ENCODE measurements around the gene AANAT. TPM values are rescaled to one million over a fixed set of nuclear protein-coding genes. Genes with fewer than 3 reads are reported as not detected.

AANAT gene
- total RNA-seq, 1 experiment from 2014 or later = not detected

DNA sequence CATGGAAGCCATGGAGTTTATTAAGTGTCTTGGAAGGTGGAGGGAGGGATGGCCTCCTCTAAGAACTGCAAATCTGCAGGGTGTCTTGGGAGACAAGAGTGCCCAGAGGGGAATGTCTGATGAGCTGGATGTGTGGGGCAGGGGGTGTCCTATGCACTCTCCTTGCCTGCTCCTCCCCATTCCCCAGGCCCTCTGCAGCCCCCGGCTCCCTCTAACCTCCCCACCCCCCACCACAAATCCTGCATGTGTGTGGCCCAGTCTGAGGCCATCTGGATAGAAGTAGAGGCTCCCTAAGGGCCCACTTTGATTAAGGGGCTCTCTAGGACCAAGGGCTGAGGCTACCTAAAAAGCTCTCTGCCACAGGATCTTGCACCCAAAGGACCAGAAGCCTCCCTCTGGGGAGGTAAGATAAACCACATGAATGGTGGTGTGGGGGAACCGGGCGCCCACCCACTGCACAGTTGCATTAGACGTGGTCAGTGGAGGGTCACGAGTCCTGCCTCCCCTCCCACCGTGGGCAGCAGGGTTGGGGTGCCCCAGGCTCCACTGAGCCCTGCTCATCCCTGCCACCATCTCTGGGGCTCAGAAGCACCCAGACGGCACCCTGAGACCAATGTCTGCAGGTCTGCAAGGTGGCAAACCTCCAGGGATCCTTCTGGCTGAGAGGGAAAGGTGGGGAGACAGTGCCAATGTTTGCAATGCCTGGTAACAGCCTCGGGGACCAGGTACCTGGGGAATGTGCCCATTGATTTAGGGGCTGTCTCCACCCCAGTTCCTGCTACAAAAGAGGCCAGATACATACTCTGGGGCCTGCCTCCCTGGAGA, 618 bp downstream of the AANAT start:
- DNase-seq (ENCODE audit: extremely low read depth, low read depth) = no peak

- DNase-seq (ENCODE audit: extremely low read depth, low read depth) = no peak
These were observed 1.2 kb downstream of the AANAT start for GRCh38 chr17:76468634-76469010.

DNA sequence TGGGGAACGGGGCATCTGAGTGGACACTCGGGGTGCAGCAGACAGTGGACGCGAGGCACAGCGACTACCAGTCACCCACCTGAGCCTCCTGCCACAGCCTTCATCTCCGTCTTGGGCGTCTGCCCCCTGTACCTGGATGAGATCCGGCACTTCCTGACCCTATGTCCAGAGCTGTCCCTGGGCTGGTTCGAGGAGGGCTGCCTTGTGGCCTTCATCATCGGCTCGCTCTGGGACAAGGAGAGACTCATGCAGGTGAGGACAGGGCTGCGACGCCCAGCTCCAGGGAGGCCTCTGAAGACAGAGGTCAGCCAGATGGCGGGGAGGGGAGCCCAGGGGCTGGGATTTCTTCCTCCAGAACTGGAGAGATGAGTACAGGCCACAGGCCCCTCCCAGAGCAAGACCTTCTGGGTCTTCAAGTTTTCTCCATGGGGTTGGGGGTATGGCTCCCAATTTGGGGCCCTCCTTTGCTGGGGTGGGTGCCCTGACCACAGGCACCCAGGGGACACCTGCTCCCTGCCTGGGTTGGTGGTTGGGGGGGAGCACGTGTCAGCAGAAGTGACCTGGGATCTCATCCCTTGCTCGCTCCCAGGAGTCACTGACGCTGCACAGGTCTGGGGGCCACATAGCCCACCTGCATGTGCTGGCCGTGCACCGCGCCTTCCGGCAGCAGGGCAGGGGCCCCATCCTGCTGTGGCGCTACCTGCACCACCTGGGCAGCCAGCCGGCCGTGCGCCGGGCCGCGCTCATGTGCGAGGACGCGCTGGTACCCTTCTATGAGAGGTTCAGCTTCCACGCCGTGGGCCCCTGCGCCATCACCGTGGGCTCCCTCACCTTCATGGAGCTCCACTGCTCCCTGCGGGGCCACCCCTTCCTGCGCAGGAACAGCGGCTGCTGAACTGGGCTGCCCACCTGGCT, 1.9 kb downstream of the AANAT start:
- DNase-seq (ENCODE audit: extremely low read depth, low read depth) = no peak

DNA sequence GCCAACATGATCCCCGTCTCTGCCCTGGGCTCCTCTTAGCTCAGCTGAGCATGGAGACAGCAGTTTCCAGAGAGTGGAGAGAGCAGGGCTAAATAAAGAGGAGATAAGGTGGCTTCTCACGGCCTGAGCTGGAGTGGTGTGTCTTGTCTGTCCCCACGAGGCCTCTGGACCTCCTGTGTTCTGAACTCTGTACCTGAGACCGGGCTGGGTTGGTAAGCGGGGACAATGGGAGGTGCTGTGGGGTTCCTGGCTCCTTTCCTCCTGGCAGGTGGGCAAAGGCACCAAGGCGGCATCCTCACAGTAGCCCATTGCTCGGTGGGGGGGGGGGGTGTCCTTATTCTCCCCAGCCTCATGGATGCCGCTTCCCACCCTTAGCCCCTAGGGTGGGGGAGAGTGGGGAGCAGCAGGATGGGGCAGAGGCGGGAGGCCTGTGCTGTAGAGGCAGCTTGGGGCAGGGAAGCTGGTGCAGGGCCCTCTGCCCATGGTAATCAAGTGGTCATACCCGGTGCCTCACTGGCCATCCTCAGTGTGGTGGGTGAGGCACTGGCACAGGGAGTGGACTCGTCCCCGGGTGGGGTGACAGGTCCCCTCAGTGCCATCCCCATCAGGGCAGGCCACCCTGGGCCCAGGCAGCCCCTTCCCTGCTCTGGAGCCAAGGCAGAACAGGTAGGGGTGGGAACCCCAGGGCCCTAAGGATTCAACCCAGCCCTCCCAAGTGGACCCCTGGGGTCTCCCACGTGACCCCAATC, 2.8 kb downstream of the AANAT start:
- DNase-seq (ENCODE audit: extremely low read depth, low read depth) = no peak

DNA sequence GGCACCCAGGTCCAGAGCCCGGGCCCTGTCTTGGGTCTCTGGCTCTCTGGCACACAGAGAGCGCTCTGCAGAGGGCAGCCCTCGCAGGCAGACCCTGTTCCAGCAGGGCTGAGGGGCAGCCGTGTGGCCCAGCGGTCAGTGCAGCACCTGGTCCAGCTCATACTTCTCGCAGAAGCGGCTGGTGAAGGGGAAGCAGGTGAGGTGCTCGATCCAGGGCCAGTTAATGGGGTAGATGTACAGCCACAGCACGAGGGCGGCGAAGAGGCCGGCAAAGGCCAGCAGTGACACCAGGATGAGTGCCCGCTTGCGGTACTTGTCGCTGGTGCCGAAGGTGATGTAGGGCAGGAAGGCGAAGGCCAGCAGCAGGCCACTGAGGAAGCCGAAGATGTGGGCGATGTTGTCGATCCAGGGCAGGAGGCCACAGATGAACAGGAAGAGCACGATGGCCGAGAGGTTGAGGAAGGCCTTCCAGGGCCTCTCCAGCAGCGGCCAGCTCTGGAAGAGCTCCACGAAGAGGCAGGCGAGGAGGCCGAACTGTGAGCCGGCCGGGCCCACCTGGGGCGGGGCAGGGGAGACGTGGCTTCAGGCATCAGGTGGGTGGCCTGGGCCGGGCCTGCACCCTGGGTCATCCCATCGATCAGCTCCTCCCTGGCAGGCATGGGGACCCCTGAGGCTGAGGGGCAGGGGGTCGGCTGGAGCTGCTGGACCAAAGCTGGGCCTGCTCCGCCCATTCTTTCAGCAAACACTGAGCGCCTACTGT, 4.3 kb downstream of the AANAT start:
- no peak for DNase-seq (ENCODE audit: extremely low read depth, low read depth)

- DNase-seq (ENCODE audit: extremely low read depth, low read depth) = no peak
These were observed 4.8 kb downstream of the AANAT start for GRCh38 chr17:76472258-76472645.

GRCh38 chr17:76472726-76473125, 5.3 kb downstream of the AANAT start:
- no peak for DNase-seq (ENCODE audit: extremely low read depth, low read depth)

GRCh38 chr17:76473541-76473985, 6.2 kb downstream of the AANAT start:
- no peak for DNase-seq (ENCODE audit: extremely low read depth, low read depth)

DNA sequence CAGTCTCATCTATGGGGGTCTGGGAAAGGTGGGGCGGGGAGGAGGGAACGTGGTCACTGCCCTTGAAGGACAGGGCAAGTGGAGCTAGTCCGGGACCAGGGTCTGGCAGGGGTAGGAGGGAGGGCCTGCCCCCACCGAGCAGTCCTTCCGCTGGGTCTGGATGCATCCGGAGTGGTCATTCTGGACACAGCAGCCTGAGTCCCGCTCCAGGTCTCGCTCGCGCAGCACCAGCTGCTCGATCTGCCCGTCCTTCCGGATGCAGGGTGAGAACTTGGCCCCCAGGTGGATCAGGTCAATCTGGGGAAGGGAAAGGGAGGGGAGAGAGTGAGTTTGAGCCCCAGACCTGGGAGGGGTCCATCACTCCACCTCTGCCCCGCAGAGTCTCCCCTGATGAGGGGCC, 6.8 kb downstream of the AANAT start:
- no peak for DNase-seq (ENCODE audit: extremely low read depth, low read depth)

DNA sequence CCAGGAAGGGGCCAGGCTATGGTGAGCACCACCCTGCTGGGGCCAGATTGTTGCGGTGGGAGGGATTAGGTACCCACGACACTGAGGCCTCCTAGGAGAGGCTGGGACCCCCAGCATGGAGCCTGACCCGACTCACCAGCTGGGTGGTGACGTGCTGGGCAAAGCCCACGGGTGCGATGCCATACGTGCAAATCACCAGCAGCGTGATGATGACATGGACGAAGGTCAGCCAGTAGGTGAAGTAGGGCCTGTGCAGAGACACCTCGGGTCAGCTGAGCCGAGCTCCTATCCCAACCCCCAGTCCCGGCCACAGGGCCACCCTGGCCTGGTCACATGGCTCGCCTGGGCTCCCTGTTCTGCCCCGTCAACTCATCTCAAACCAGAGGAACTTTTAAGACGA, 7.5 kb downstream of the AANAT start:
- DNase-seq (ENCODE audit: extremely low read depth, low read depth) = no peak

DNA sequence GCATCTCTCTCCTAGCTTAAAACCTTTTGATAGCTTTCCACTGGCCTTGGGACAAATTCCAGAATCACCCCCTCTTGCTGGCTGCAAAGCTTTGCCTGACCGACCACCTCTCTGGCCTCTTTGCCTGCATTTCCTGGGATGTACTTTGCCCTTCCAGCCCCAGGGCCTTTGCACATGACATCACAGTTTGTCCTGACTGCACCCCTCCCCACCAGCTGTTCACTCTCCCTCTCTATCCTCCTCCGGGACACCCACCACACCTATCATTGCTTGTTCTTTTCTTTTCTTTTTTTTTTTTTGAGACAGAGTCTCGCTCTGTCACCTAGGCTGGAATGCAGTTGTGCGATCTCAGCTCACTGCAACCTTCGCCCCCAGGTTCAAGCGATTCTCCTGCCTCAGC, 7.9 kb downstream of the AANAT start:
- DNase-seq (ENCODE audit: extremely low read depth, low read depth) = no peak

DNA sequence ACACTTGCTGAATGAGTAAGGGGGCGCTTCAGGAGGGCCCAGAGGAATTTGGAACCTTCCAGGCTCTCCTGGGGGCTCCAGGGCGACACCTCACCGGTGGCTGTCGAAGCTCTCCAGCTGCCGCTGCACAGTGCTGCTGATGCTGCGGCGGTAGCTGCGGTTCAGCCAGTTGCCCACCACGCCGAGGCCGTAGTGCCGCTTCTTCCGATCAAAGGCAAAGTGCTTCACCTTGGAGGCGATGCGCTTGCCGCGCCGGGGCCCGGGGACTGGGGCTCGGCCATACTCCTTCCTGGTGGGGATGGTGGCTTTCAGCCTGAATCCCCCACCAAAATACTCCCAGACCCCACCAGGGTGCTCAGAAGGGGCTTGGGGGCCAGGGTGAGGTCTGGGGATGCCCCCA, 9.3 kb downstream of the AANAT start:
- DNase-seq (ENCODE audit: extremely low read depth, low read depth) = no peak

- no peak for DNase-seq (ENCODE audit: extremely low read depth, low read depth)
These were observed 10.2 kb downstream of the AANAT start for GRCh38 chr17:76477576-76477975.

GRCh38 chr17:76478097-76478496, 10.7 kb downstream of the AANAT start:
- DNase-seq (ENCODE audit: extremely low read depth, low read depth) = no peak

DNA sequence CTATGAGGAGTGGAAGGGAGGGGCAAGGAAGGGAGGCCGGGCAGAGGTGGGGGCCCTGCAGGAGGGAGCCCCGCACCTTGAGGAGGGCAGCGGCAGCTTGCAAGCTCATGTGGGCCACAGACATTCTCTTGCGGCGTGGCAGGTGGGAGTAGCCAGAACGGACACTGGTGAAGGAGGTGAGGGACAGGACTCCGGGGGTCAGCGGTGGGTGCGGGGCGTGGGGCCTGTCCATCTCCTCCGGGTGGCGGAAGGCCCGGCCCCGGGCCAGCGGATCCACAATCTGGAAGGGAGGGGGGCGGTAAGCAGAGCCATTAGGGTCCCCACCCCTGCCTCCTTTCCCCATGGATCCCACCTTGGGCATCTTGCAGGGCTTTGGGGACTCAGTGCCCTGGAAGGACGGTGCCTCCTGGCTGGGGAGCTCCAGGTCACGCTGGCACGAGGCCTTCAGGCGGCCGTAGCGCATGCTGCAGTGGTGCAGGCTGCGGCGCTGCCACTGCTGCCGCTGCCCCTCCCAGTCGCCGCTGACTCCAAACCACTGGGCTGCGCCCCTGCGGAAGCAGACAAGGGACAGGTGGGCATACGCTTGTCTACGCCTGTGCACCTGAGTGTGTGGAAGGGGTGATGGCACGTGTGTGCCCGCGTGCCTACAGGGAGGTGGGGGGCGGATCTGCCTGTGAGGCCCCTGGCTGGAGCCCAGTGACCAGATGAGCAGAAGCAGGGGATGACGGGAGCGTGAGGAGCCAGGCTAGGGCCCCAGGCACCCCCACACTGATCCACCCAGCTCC, 11.5 kb downstream of the AANAT start:
- no peak for DNase-seq (ENCODE audit: extremely low read depth, low read depth)

DNA sequence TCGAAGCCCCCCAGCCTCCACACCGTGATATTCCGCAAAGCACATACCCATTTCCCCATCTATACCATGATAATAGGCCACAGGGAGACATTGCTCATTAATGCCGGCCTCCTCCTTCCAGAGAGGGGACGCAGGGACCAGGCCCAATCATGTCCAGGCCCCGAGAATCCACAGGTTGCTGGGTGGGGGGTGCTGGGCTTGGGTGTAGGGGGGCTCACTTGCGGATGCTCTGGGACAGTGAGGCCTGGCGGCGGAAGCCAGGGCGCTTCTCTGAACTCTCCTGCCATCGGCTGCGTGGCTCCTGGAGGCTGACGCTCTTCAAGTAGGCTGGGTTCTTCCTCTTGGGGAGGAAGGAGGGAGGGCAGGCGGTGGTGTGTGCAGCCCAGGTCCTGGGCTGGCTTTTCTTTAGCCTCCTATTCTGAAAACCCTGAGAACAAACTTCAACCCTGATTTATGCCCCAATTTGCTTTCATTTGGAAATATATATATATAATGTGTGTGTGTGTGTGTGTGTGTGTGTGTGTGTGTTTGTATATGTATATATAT, 12.2 kb downstream of the AANAT start:
- DNase-seq (ENCODE audit: extremely low read depth, low read depth) = no peak

GRCh38 chr17:76480632-76481031, 13.2 kb downstream of the AANAT start:
- no peak for DNase-seq (ENCODE audit: extremely low read depth, low read depth)

- DNase-seq (ENCODE audit: extremely low read depth, low read depth) = no peak
These were observed 13.8 kb downstream of the AANAT start for GRCh38 chr17:76481071-76481655.

DNA sequence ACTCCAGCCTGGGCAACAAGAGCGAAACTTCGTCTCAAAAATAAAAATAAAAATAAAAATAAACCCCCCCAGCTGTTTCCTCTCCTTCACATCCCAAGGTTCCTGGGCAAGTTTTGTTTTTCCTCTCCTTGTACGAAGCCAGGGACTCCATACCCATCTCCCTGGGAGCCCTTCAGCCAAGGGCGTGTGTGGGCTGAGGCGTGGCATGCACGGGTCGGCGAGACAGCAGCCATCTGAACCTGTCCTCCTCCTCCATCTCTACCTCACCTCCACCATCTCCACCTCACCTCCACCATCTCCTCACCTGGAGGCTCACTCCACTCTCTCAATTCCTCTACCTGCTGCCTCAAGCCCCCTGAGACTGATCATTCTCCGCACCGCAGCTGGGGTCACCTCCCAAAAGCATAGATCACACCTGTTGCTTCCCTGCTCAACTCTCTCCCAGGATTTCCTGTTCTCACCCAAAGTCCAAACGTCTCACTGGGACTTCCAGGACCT, 16.9 kb downstream of the AANAT start:
- DNase-seq (ENCODE audit: extremely low read depth, low read depth) = no peak

Data from NCI-H460 (cell line).